ENCODE measurements around the gene DNAJB5.

Gene DNAJB5

GRCh38 chr9:34985311-34985899, 4.1 kb upstream of the DNAJB5 start:
- DNase-seq: peak; percentile 54

GRCh38 chr9:34986540-34987047, 3.0 kb upstream of the DNAJB5 start:
- no peak for DNase-seq

GRCh38 chr9:34987160-34987901, 2.2 kb upstream of the DNAJB5 start:
- DNase-seq: no peak

DNA sequence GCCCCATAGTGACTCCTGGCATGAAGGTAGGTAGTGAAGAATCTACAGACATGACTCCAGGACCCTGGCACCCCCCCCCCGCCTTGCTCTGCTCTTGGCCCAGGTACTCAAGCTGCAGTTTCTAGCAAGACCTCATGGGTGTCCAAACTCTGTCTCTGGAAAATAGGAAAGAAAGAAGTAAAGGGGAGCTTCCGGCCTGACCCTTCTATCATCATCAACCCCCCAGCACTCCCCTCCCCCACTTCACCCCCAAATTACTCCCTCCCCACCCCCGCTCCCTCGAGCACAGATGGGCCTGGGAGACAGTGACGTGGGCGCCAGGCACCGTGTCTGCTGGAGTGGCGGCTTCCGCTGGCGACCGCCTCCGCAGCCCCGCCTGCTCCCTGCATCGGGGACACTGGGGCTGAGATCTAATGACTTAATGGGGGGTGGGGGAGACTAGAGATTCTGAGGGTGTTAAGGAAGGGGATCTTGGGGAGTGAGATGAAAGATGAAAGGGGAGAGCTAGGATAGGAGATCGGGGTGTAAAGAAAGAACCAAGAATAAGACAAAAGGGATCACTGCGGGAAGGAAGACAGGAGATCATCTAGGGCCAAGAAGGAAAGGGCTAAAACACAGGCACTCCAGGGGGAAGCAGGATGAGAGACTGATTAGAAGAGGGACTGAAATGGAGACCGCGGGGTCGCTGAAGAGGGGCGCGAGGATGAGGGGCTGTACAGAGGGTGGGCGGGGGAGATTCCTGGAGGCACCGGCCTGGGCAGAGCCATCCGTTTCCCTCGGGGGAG, 1.1 kb upstream of the DNAJB5 start:
- no peak for DNase-seq

- no peak for DNase-seq
Measured at GRCh38 chr9:34989946-34990635, 546 bp downstream of the DNAJB5 start.

DNA sequence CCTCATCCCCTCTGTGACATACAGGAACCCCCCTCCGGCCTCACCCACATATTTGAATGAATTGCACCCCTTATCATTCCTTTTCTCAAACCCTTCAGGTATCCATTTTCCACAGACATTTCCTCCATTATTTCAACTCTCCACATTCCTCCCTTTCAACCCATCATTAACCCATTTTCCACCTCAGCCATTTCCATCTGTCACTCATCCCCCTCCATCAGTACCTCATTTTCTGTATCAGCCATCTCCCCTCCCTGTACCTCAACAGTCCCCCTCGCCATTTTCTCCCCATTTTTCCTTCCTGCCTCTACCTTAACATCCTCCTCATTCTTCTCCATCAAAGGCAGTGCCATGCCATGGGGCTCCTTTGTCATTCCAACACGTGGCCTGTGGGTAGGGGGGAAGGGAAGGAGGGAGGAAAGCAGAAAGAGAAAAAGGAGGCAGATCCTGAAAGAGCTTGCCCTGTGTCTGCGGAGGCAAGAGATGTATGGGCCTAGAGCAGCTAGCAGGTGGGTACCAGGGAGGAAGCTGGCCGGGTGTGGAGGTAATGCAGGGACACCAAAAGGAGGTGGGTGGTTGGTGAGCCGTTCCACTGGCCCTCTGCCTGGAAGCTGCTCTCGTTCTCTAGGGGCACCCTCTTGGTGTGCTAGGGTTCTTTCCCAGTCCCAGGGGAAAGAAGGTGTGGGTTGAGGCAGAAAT, 1.5 kb downstream of the DNAJB5 start:
- DNase-seq: no peak

- DNase-seq: no peak
Measured at GRCh38 chr9:34991607-34992375, 2.2 kb downstream of the DNAJB5 start.

DNA sequence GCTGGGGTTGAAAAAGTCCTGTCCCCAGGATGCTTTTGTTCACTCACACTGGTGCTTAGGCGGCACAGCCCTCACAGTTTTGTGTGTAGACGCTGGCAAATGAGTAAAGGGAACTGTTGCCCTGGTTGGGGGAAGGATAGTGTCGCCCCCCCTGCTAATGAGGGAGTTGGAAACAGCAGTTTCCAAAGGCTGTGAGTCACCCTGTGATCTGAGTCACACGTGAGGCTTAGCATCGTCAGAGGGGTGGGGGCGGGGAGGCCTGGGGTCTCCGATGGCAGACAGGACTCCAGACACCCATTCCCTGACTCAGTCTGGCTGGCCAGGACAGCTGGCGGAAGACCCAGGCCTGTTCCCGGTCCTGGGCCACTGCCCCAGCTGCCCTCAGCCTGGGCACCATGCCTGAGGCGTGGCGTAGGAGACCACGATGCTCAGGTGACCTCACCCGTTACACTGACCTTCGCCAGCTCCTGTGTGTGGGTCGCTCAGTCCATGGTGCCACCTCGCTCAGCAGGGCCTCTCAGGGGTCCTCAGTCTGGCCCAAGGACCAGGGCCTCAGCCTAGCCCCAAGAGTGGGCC, 2.9 kb downstream of the DNAJB5 start:
- DNase-seq: peak; percentile 81

DNA sequence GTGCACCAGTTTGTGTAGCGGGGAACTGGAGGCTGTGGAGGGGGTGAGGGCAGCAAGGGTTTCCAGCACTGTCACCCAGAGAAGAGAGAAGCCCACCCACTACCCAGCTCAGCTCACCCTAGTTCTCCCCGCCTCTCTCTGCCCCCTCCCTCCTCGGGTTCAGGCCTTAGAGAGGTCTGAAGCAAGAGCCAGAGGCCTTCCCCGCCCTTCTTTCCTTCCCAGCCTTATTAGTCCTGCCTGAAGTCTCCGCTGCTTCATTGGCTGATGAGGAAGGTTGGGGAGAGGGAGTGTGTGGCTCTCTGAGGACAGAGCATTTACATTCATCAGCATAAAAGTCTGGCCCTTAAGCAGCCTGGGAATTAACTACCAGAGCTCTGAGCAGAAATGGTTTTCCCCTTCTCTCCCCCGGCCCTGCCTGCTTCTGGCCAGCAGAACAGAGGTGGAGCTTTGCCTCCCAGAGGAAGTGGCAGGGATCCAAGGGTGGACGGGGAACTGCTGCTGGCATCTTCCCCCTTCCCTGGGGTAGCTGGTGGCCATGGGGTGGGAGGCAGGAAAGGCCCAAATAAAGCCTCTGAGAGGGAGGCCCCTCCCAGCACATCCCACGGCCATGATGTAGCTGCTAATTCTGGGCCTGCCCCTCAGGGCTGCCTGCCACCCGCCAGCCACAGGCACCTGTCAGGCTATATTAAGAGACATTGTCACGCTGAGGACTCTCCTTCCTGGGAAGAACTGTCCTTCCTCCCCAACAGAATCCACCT, 4.1 kb downstream of the DNAJB5 start:
- no peak for DNase-seq

DNA sequence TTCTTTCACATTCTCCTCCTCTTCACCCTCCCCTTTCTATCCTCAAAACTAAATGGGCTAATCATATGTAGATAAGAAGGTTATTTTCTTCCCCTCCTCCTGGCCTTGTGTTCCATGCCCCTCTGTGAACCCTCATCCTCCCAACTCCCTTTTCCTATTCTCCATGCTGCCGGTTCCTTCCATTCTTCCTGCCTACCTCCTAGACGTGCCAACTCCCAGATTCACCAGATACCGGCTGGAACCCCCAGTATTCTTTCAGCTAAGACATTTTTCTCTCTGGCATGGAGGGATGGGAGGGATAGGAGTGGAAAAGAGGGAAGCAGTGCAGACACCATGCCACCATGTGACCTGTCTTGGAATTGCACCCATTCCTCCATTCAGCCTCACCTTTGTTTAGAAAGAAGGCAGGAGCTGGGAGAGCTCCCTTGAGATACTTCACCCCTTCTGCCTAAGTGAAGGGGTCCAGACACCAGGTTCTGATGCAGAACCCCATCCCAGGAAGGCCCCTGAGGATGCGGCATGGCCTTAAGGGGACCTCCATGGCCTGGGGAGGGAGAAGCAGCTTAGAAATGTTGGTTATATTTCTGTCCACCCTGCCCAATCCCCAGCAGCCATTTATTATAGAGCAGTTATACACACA, 4.8 kb downstream of the DNAJB5 start:
- DNase-seq: peak; percentile 57

- DNase-seq: no peak
Measured at GRCh38 chr9:34994900-34995669, 5.5 kb downstream of the DNAJB5 start.

GRCh38 chr9:34995670-34996060, 6.1 kb downstream of the DNAJB5 start:
- DNase-seq: no peak

DNA sequence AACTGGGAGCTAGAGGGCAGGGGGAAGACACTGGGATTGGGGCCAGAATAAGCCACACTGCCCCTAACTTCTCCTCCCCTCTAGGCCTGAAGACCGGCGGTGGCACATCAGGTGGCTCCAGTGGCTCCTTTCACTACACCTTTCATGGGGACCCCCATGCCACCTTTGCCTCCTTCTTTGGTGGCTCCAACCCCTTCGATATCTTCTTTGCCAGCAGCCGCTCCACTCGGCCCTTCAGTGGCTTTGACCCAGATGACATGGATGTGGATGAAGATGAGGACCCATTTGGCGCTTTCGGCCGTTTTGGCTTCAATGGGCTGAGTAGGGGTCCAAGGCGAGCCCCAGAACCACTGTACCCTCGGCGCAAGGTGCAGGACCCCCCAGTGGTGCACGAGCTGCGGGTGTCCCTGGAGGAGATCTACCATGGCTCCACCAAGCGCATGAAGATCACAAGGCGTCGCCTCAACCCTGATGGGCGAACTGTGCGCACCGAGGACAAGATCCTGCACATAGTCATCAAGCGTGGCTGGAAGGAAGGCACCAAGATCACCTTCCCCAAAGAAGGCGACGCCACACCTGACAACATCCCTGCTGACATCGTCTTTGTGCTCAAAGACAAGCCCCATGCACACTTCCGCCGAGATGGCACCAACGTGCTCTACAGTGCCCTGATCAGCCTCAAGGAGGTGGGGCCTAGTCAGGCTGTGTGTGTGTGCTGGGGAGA, 6.8 kb downstream of the DNAJB5 start:
- no peak for DNase-seq

DNA sequence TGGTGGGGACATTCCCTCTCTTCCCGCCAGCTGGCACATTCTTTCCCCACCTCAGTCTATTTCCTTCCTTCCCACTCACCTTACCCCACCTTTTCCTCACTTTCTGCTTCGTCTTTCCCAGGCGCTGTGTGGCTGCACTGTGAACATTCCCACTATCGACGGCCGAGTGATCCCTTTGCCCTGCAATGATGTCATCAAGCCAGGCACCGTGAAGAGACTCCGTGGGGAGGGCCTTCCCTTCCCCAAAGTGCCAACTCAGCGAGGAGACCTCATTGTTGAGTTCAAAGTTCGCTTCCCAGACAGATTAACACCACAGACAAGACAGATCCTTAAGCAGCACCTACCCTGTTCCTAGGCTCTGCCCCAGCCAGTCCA, 7.3 kb downstream of the DNAJB5 start:
- peak; percentile 21 for DNase-seq

GRCh38 chr9:34997379-34997781, 7.8 kb downstream of the DNAJB5 start:
- DNase-seq: no peak

DNA sequence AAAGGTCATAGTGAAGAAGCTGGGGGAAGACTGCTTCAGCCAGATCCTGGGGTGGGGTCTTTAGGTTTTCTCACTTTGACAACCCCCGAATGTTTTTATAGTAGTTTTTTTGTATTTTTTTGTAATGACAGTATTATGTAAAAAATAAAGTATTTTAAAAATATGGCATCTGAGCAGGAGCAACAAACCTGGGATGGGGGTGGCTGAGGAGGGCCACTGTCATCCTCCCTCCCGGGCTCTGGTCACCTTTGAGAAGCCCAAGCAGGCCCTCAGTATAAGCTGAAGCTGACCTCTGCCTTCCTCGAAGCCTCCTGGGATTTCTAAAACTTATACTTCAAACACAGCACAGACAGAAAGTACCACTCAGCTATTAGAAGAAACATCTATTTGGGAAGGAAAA, 8.7 kb downstream of the DNAJB5 start:
- no peak for DNase-seq

GRCh38 chr9:34999576-34999975, 10.0 kb downstream of the DNAJB5 start:
- DNase-seq: no peak

DNA sequence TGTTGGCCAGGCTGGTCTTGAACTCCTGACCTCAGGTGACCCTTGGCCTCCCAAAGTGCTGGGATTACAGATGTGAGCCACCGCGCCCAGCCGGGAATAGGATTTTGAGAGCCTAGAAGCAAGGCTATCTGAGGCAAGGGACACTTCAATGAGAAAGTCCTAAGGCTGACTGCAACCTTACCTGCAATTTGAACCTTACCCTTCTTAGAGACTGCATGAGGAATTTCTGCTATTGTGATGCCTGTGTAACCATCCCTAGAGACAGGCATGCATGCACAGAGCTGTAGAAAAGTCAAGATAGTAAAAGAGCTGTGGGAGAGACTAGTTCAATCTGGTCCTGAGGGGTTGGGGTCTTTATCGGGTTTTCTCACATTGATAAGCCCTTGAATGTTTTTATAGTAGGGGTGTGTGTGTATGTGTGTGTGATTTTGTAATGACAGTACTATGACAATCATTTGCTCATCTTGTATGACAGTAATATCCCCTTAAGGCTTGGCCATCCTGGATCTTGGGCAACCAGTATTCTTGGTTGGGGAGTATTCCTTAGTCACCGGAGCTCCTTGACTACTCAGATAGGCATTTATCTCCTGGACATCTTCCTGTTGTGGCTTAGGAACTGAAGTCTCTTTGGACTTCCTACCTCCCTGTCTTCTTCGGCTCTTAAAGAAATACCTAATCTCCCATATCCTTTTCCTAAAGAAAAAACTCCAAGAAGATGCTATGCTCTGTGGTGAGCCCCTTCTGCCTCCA, 11.2 kb downstream of the DNAJB5 start:
- peak; percentile 38 for DNase-seq

Measured in kidney glomerular epithelial cell (primary cell).